Right kidney (tissue), 1 donor: ENCODE measurements around the gene FNDC5.

Experiments
- DNase-seq: peaks from one replicate; pipeline ENCODE4 v3.0.0-alpha.2; 2016

Gene FNDC5

GRCh38 chr1:32897082-32898049, 26.7 kb upstream of the FNDC5 start:
- no peak for DNase-seq

DNA sequence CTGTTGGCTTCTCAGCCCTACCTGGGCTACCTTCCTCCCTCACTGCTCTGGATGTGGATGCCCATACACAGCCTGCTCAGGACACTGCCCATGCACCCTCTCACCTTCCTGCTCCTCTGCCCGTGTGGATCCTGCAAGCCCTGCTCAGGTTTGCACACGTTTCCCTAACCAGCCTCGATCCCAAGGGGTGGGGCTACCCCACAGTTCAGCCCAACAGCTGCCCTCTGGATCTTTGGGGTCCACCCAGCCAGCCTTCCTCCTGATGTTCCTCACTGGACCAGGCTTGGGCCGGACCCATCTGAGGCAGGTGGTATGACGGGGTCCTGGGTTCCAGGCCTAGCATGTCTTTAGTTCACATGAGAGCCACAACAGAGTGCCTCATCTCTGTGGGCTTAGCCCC, 25.7 kb upstream of the FNDC5 start:
- no peak for DNase-seq

DNA sequence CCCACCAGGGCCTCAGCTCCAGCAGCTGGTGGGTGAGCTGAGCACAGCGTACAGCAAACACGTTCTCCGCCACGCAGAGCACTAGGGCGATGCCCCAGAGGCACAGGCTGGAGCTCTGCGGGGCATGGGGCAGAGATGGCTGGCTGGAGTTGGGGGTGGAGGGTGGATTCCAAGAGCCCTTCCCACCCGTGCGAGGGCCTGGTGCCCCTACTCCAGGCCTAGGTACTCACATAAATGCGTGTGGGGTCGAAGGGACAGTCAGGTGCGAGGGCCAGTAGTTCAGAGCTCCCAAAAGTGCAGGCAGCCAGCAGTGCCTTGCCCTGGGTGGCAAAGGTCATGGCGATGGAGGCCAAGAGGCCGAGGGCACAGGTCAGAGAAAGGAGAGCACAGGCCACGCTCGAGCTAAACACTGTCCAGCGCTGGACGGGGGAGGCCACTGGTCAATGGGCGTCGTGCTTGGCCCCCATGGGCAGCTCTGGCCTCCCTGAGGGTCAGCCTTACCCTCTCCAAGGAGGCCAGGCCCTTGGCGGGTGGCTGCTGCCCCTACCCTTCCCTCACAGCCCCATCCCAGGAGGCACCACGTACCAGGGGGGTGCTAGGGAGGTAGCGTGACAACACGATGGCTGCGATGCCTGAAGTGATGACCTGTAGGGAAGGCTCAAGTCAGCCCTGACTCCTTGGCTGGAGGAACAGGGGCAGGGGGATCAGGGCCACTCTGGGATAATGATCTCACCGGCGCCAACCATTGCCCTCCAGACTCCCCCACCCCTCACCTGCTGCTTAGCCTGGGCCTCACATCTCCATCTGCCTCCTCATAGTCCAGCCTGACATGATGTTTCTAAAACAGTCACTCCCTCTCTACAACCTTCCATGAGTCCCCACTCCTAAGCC, 24.9 kb upstream of the FNDC5 start:
- DNase-seq = no peak

DNA sequence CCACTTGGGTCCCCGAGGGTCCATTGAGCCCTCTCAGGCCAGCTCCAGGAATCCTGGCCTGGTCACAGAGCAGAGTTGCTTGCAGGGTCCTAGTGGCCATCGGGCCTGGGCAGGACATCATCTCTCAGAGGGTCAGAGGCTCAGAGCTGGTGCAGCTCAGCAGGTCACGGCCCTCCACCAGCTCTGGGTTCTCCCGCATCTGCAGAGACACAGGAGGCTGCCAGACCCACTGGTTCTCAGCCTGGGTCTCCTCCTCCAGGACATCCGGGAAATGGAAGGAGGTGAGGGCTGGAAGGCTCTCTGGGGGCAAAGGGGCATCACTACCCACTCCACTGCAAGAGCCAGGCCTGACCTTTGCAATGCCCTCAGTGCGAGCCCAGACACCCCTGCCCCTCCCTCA, 24.0 kb upstream of the FNDC5 start:
- DNase-seq = no peak

DNA sequence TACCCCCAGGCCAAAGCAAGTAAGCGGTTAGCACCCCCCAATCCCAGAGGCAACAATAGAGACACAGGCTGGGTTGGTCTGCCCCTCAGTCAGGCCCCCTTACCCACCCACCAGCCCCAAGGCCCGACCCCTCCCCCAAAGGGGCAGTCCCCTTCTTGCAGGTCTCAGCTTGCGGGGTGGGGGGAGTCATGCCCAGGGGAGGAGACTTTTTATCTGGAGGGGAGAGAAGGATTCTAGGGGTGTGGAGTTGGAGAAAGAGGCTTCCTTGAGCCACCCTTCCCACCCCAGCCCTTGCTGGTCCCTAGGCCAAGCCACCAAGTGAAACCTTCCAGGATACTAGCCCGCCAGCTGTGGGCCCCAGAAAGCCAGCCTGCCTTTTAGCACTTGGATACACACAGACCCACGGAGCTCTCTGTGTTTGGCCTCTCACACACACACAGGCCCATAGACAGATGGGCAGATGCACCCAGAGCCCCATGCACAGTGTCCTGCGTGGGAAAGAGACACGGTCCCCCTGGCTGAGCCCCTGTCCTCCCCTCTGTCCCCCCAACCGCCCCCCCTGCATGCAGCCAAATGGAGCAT, 23.4 kb upstream of the FNDC5 start:
- DNase-seq = no peak

DNA sequence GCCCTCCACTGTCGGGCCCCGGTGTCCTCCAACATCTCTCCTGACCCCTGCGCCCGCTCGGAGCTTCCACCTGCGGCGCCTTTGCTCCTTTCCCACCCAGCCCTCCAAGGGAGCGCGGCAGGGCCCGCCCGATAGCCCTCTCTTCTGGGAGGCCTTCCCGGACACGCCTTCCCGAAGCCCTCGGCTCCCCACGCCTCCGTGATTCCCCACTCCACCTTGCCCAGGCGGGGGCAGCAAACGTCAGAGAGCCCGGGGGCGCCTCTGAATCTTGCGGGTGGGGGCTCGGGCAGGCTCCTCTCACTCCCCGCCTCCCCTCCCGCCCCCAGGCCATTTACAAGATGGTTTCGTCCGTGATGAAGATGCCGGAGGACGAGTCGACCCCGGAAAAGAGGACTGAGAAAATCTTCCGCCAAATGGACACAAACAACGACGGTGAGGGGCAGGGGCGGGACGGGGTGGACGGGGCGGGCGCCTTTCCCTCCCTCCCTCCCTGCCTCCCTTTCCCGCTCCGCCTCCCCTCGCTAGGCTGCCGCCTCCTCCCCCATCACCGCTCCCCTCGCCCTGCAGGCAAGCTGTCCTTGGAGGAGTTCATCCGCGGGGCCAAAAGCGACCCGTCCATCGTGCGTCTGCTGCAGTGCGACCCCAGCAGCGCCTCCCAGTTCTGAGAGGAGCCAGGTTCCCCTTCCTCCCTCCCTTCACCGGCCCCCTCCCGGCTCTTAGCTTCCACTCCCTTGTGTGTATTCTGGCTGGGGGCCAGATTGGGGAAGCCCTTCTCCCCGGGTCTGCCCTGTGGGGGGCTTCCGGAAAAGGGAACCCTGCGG, 22.7 kb upstream of the FNDC5 start:
- peak; percentile 67 for DNase-seq

- no peak for DNase-seq
Observed at GRCh38 chr1:32892368-32893197, 21.9 kb upstream of the FNDC5 start.

- no peak for DNase-seq
Observed at GRCh38 chr1:32891630-32892029, 20.9 kb upstream of the FNDC5 start.

GRCh38 chr1:32891241-32891570, 20.5 kb upstream of the FNDC5 start:
- DNase-seq = no peak

- DNase-seq = no peak
Observed at GRCh38 chr1:32890516-32891240, 20.0 kb upstream of the FNDC5 start.

- DNase-seq = no peak
Observed at GRCh38 chr1:32889731-32890278, 19.1 kb upstream of the FNDC5 start.

- no peak for DNase-seq
Observed at GRCh38 chr1:32888677-32889420, 18.1 kb upstream of the FNDC5 start.

GRCh38 chr1:32888134-32888533, 17.4 kb upstream of the FNDC5 start:
- DNase-seq = no peak

DNA sequence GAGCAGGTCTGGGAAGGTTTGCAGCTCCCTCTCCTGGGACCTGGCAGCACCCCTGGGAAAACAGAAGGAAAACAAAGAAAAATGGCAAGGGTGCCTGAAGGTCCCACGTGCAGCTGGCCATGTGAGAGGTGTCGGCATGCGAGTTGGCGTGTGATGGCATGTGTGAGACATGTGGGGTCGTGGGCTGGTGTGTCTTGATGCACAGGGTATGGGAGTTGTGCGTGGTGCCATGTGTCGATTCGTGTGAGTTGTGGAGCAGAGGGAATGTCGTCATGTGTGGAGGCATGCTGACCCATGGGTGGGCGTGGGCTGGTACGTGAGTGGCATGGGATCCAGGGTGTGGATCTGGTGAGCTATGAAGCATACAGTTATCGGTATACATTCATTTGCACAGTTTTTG, 16.9 kb upstream of the FNDC5 start:
- DNase-seq = no peak

DNA sequence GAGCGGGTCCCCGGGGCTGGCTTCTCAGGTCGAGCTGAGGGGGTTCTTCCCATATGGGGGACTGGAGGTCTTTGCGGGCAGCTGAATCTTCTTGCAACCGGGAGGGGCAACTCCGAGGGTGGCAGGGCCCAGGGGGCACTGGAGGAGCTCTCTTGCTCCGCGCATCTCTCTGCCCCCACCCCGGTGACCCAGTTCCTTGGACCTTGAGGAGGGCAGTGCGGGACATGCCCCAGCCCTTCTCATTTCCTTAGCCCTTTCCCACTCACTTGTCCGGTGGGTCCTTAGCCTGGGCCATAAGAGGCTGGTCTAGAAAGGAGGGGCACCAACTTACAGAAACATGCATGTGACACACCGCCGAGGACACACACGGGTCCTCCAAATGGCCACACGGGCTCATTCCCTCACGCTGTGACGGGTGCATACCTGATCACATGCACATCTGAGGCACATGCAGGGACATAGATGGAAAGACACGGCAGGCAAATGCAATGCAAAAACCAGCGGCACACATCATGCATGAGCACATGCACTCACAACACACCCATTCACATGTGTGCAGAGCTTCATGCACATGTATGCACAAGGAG, 16.2 kb upstream of the FNDC5 start:
- DNase-seq = no peak

DNA sequence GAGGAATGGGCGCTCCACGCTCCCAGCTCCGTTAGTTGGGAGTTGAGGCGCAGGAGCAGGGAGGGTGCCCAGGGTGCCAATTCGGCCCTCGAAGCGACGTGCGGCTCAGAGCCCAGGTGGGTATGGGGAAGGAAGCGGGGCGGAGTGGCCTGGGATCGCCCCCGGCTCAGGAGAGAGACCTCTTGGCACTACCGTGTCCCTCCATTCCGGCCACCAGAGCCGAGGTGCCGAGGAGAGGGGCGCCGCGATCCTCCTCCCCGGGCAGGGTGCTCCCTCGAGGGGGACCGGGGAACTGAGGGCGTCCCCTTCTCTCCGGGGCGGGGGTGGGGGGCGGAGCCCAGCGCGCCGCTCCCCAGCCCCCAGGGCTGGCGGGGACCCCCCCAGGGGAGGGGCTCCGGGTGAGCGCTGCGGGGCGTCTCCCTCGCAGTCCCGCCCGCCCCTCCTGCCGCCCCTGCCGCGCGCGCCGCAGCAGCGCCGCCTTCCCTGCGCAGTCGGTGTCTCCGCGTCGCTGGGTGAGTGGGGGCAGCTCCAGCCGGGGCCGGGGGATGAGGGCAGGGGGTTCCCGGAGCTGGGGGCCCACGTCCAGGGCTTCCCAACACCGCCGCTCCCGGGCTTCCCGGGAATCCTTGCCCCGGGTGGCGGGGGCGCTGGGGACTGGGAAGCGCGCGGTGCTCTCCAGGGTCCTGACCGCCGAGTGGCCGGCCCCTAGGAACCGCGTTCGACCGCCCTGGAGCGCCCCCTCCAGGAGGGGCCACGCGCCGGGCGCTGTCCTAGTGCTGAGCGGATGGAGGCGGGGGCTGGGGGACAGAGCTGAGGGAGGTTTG, 15.5 kb upstream of the FNDC5 start, which contains the start of gene HPCA:
Gene HPCA (plus strand): TSS at position 488 of the 824 bp plus-strand sequence. CDS start 2,408 bp downstream, outside the sequence.
- peak; percentile 69 for DNase-seq

DNA sequence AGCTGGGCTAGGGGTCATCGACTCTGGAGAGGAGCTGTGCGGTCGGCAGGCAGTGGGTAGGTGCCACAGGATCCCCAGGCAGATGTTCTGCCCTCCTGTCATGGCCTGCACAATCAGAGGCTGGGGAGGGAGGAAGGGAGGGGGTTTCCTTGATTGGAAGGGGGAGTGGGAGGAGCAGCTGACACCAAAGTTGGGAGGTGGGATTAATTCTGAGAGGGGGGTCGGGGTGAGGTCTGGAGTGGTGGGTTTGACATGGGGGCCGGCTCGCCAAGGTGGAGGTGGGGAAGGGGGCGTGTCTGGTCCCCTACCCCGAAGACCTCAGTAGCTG, 14.9 kb upstream of the FNDC5 start:
- no peak for DNase-seq

DNA sequence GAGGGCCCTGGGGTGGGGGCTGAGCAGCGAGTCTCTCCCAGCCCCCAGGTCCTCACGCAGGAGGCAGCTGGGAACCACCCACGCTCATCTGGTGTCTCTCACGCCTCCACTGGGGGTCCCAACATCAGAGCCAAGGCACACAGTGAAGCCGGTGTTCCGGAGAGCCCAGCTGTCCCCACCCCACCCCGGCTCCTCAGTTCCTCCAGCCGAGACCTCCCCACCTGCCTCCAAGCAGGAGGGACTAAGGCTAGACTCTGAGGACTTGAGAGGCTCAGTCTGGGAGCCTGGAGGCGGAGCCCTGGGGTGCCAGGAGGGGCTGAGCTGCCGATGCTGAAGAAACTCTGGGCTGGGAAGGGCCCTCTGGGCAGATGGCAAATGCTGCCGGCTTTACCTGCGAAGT, 14.0 kb upstream of the FNDC5 start:
- no peak for DNase-seq
